T-helper 1 cell treated with Interleukin-12 subunit alpha and Interleukin-12 subunit beta and Interleukin-4 antibody, amounts not matched to agents 30 ng/mL and 1 ng/mL, for 36 hours (primary cell): ENCODE results near the gene SLC27A4. TPM values are rescaled to one million over a fixed set of nuclear protein-coding genes. Genes with fewer than 3 reads are reported as not detected.

Experiments
- intact Hi-C: fragments of 100-400 bp; cut with micrococcal nuclease; formaldehyde crosslinking; loops from one replicate; pipeline ENCODE4 v1.15.1; 2024
- total RNA-seq: library from RNA; stranded (reverse); gene quantifications from 2 replicates; pipeline ENCODE4 v1.2.3, GENCODE V29; 2022

The SLC27A4 gene
- total RNA-seq, 1 donor from 2014 or later: 25.3 TPM

- intact Hi-C loops: loop anchor here (1.0 to 5.0 kb wide), 10 partner anchors 9 to 225 kb away; partner anchors contain the start of genes CERCAM, COQ4, GOLGA2 and ODF2
Measured at GRCh38 chr9:128361986-128362646, 21.8 kb downstream of the SLC27A4 start.

GRCh38 chr9:128362774-128363173 is 22.4 kb downstream of the SLC27A4 start:
- intact Hi-C loops: loop anchor here (1.0 to 5.0 kb wide), 10 partner anchors 9 to 224 kb away; partner anchors contain the start of genes CERCAM, COQ4, GOLGA2 and ODF2

GRCh38 chr9:128365525-128365924 is 25.2 kb downstream of the SLC27A4 start:
- intact Hi-C loops: no loop called here

- intact Hi-C loops: no loop called here
Measured at GRCh38 chr9:128369024-128369706, 28.8 kb downstream of the SLC27A4 start.

GRCh38 chr9:128370367-128370751 is 30.0 kb downstream of the SLC27A4 start:
- intact Hi-C loops: loop anchor here (2.0 to 5.0 kb wide), 6 partner anchors 50 to 416 kb away; partner anchors contain the start of genes CERCAM, CIZ1, PTGES2 and TBC1D13

GRCh38 chr9:128370752-128371629 is 30.7 kb downstream of the SLC27A4 start, which contains the start of gene URM1:
Gene URM1 (plus strand): TSS chr9:128371374. CDS start chr9:128371381, 7 bp downstream.
- intact Hi-C loops: loop anchor here (1.0 to 5.0 kb wide), 15 partner anchors 9 to 416 kb away; partner anchors contain the start of genes CERCAM, CIZ1, COQ4 and GLE1

- intact Hi-C loops: loop anchor here (1.0 to 5.0 kb wide), 15 partner anchors 9 to 415 kb away; partner anchors contain the start of genes CERCAM, CIZ1, COQ4 and GLE1
Measured at GRCh38 chr9:128371630-128372117, 31.3 kb downstream of the SLC27A4 start.

GRCh38 chr9:128372188-128372641 is 31.9 kb downstream of the SLC27A4 start:
- intact Hi-C loops: loop anchor here (5.0 kb wide), 1 partner anchor 245 kb away; the partner anchor contains the start of gene PTGES2

GRCh38 chr9:128372784-128373183 is 32.5 kb downstream of the SLC27A4 start:
- intact Hi-C loops: loop anchor here (5.0 kb wide), 1 partner anchor 245 kb away; the partner anchor contains the start of gene PTGES2

- intact Hi-C loops: loop anchor here (5.0 kb wide), 1 partner anchor 247 kb away; the partner anchor contains the start of gene PTGES2
Measured at GRCh38 chr9:128374221-128374675, 33.9 kb downstream of the SLC27A4 start.

- intact Hi-C loops: no loop called here
Measured at GRCh38 chr9:128375865-128376264, 35.5 kb downstream of the SLC27A4 start.

- intact Hi-C loops: no loop called here
Measured at GRCh38 chr9:128382261-128382660, 41.9 kb downstream of the SLC27A4 start.

- intact Hi-C loops: no loop called here
Measured at GRCh38 chr9:128383007-128383753, 42.9 kb downstream of the SLC27A4 start.

GRCh38 chr9:128383791-128384190 is 43.5 kb downstream of the SLC27A4 start:
- intact Hi-C loops: no loop called here

GRCh38 chr9:128384801-128385495 is 44.6 kb downstream of the SLC27A4 start:
- intact Hi-C loops: no loop called here

- intact Hi-C loops: no loop called here
Measured at GRCh38 chr9:128385496-128386460, 45.5 kb downstream of the SLC27A4 start.

- intact Hi-C loops: no loop called here
Measured at GRCh38 chr9:128388150-128388549, 47.8 kb downstream of the SLC27A4 start.
